OCI-LY1 (cell line): ENCODE data around the gene H3-3A.

Source experiments
- H2AFZ ChIP-seq: fragments of 200-600 bp; sonication (generic), shearing (Covaris generic); 2 replicates; pipeline ENCODE4 v1.6.0; 2014; ENCODE audit warnings: antibody characterized with exemption, mild to moderate bottlenecking, low read length
- H3F3A ChIP-seq: fragments of 200-600 bp; sonication (generic), shearing (Covaris generic); 2 replicates; pipeline ENCODE4 v1.6.0; 2014; ENCODE audit warnings: mild to moderate bottlenecking, antibody characterized with exemption, low read length, moderate library complexity; ENCODE audit not compliant: insufficient read depth
- H3K27ac ChIP-seq: fragments of 200-600 bp; sonication (generic); 2 replicates; pipeline ENCODE4 v1.5.1; 2014; ENCODE audit warnings: low read length, mixed run types, mild to moderate bottlenecking, low read depth; ENCODE audit not compliant: poor library complexity, severe bottlenecking
- H3K27me3 ChIP-seq: fragments of 200-600 bp; sonication (generic); 2 replicates; pipeline ENCODE4 v1.6.0; 2014; ENCODE audit warnings: antibody characterized with exemption, mild to moderate bottlenecking, low read length, moderate library complexity; ENCODE audit not compliant: insufficient read depth
- H3K36me3 ChIP-seq: fragments of 200-600 bp; sonication (generic); 2 replicates; pipeline ENCODE4 v1.6.1; 2014; ENCODE audit warnings: mild to moderate bottlenecking, antibody characterized with exemption, low read length, moderate library complexity, mixed read lengths; ENCODE audit not compliant: insufficient read depth
- H3K4me1 ChIP-seq: fragments of 200-600 bp; sonication (generic); 2 replicates; pipeline ENCODE4 v1.5.1; 2014; ENCODE audit warnings: mild to moderate bottlenecking, low read length, moderate library complexity; ENCODE audit not compliant: insufficient read depth, severe bottlenecking
- H3K4me2 ChIP-seq: fragments of 200-600 bp; sonication (generic), shearing (Covaris generic); 2 replicates; pipeline ENCODE4 v1.6.1; 2014; ENCODE audit warnings: low read length
- H3K4me3 ChIP-seq: fragments of 200-600 bp; sonication (generic); 2 replicates; pipeline ENCODE4 v1.5.1; 2014; ENCODE audit warnings: low read length, low read depth, mild to moderate bottlenecking, mixed read lengths; ENCODE audit not compliant: poor library complexity, severe bottlenecking
- H3K79me2 ChIP-seq: fragments of 200-600 bp; shearing (Covaris generic); 2 replicates; pipeline ENCODE4 v1.6.1; 2016; ENCODE audit warnings: mixed run types, low read length, mixed read lengths; ENCODE audit not compliant: insufficient read depth
- H3K9ac ChIP-seq: fragments of 200-600 bp; sonication (generic), shearing (Covaris generic); 2 replicates; pipeline ENCODE4 v1.6.1; 2014; ENCODE audit warnings: mild to moderate bottlenecking, low read length, mixed read lengths
- H3K9me2 ChIP-seq: fragments of 200-600 bp; sonication (generic), shearing (Covaris generic); 2 replicates; pipeline ENCODE4 v1.6.1; 2014; ENCODE audit warnings: low read depth, mild to moderate bottlenecking, low read length, mixed read lengths
- H3K9me3 ChIP-seq: fragments of 200-600 bp; shearing (Covaris generic); 2 replicates; pipeline ENCODE4 v1.6.1; 2014; ENCODE audit warnings: low read length, mixed read lengths
- H4K20me1 ChIP-seq: fragments of 200-600 bp; sonication (generic), shearing (Covaris generic); 2 replicates; pipeline ENCODE4 v1.6.0; 2016; ENCODE audit warnings: mild to moderate bottlenecking, low read length; ENCODE audit not compliant: insufficient read depth
- CTCF ChIP-seq: fragments of 200-600 bp; sonication (generic), shearing (Covaris generic); IDR thresholded peaks from 2 replicates; pipeline ENCODE4 v1.5.1; 2017; ENCODE audit warnings: mild to moderate bottlenecking, antibody characterized with exemption, low read length, moderate library complexity, mixed read lengths
- EZH2 ChIP-seq: fragments of 200-600 bp; sonication (generic), shearing (Covaris generic); IDR thresholded peaks from 2 replicates; pipeline ENCODE4 v1.8.0; 2017; ENCODE audit warnings: borderline replicate concordance, mixed run types, mild to moderate bottlenecking, antibody characterized with exemption, low read length, moderate library complexity, mixed read lengths

The H3-3A gene

GRCh38 chr1:226050133-226050532, 12.4 kb upstream of the H3-3A start:
- Histone ChIP-seq H3K4me3 (no peak overlapping the region), H3K27ac (no peak overlapping the region), H3F3A (no peaks in the 10 kb centered on the region), H3K4me1 (no peaks in the 10 kb centered on the region), H2AFZ (no peak overlapping the region), H3K36me3 (no peaks in the 10 kb centered on the region), H4K20me1 (no peaks in the 10 kb centered on the region), H3K9me2 (no peaks in the 10 kb centered on the region), H3K4me2 (no peak overlapping the region), H3K9me3 (no peaks in the 10 kb centered on the region), H3K79me2 (no peaks in the 10 kb centered on the region), H3K27me3 (no peaks in the 10 kb centered on the region), H3K9ac (no peak overlapping the region)
- TF ChIP-seq CTCF (no peak), EZH2 (no peak)

GRCh38 chr1:226051365-226051764, 11.2 kb upstream of the H3-3A start:
- H3K9me3 ChIP-seq, result no peaks in the 10 kb centered on the region
- H3K9ac ChIP-seq, result no peak overlapping the region
- H3K36me3 ChIP-seq, result no peaks in the 10 kb centered on the region
- H3K9me2 ChIP-seq, result no peaks in the 10 kb centered on the region
- no peak overlapping the region for H2AFZ ChIP-seq
- H3K79me2 ChIP-seq, result no peaks in the 10 kb centered on the region
- TF ChIP-seq EZH2, result no peak
- no peak for TF ChIP-seq CTCF
- no peak overlapping the region for H3K4me2 ChIP-seq
- no peaks in the 10 kb centered on the region for H3K27me3 ChIP-seq
- no peak overlapping the region for H3K4me3 ChIP-seq
- H3K27ac ChIP-seq, result no peak overlapping the region
- H4K20me1 ChIP-seq, result no peaks in the 10 kb centered on the region
- no peaks in the 10 kb centered on the region for H3F3A ChIP-seq
- H3K4me1 ChIP-seq, result no peaks in the 10 kb centered on the region

GRCh38 chr1:226052061-226052460, 10.5 kb upstream of the H3-3A start:
- Histone ChIP-seq H3K27me3 (no peaks in the 10 kb centered on the region), H3K4me2 (no peak overlapping the region)

More at GRCh38 chr1:226052061-226052460, 10.5 kb upstream of the H3-3A start:
- no peak overlapping the region for H3K27ac ChIP-seq
- no peaks in the 10 kb centered on the region for H3K4me1 ChIP-seq
- H3F3A ChIP-seq, result no peaks in the 10 kb centered on the region
- H3K9me2 ChIP-seq, result no peaks in the 10 kb centered on the region
- no peak overlapping the region for H3K4me3 ChIP-seq
- no peaks in the 10 kb centered on the region for H3K36me3 ChIP-seq
- H2AFZ ChIP-seq, result no peak overlapping the region
- no peaks in the 10 kb centered on the region for H4K20me1 ChIP-seq
- no peak for TF ChIP-seq CTCF
- no peak for TF ChIP-seq EZH2
- H3K9me3 ChIP-seq, result no peaks in the 10 kb centered on the region
- H3K9ac ChIP-seq, result no peak overlapping the region
- H3K79me2 ChIP-seq, result no peaks in the 10 kb centered on the region
